Adipocyte (in vitro differentiated cells): ENCODE data around the gene IL12A.
A peak's percentile ranks its signal among the peaks of the same experiment; 100 is the strongest.

Experiments used
- DNase-seq: peaks from one replicate; pipeline ENCODE4 v3.0.0-alpha.2; 2015; ENCODE audit warnings: low read depth
- H3K27me3 ChIP-seq: replicated peaks from 2 replicates; pipeline ENCODE4 v1.7.0; 2013; ENCODE audit warnings: mild to moderate bottlenecking, low read length, moderate library complexity; ENCODE audit not compliant: control insufficient read depth, insufficient read depth
- H3K36me3 ChIP-seq: 2 replicates; pipeline ENCODE4 v1.7.0; 2013; ENCODE audit warnings: low read length, mild to moderate bottlenecking, moderate library complexity; ENCODE audit not compliant: control insufficient read depth, insufficient read depth, severe bottlenecking
- H3K4me1 ChIP-seq: 2 replicates; pipeline ENCODE4 v1.7.0; 2013; ENCODE audit warnings: mild to moderate bottlenecking, low read length, moderate library complexity; ENCODE audit not compliant: control insufficient read depth, insufficient read depth
- H3K4me3 ChIP-seq: 2 replicates; pipeline ENCODE4 v1.7.0; 2013; ENCODE audit warnings: mild to moderate bottlenecking, low read length, moderate library complexity
- H3K9ac ChIP-seq: 2 replicates; pipeline ENCODE4 v1.7.0; 2013; ENCODE audit warnings: mild to moderate bottlenecking, low read length, moderate library complexity
- H3K9me3 ChIP-seq: 2 replicates; pipeline ENCODE4 v1.7.0; 2013; ENCODE audit warnings: mild to moderate bottlenecking, low read length, moderate library complexity; ENCODE audit not compliant: control insufficient read depth

IL12A gene

GRCh38 chr3:159960188-159961148 is 28.2 kb upstream of the IL12A start:
- no peak overlapping the region for H3K9ac ChIP-seq
- no peaks in the 10 kb centered on the region for H3K4me1 ChIP-seq
- no peaks in the 10 kb centered on the region for H3K9me3 ChIP-seq
- H3K36me3 ChIP-seq, result no peaks in the 10 kb centered on the region
- H3K27me3 ChIP-seq, result no peaks in the 10 kb centered on the region
- no peak overlapping the region for H3K4me3 ChIP-seq
- no peak for DNase-seq

- H3K4me3 ChIP-seq, result no peak overlapping the region
- H3K9ac ChIP-seq, result no peak overlapping the region
- H3K9me3 ChIP-seq, result no peaks in the 10 kb centered on the region
- peak; percentile 68 for DNase-seq
- H3K36me3 ChIP-seq, result no peaks in the 10 kb centered on the region
- no peaks in the 10 kb centered on the region for H3K27me3 ChIP-seq
- H3K4me1 ChIP-seq, result no peaks in the 10 kb centered on the region
These were observed 24.3 kb upstream of the IL12A start for GRCh38 chr3:159964166-159964973.

GRCh38 chr3:159971311-159971710 is 17.3 kb upstream of the IL12A start:
- H3K9ac ChIP-seq, result no peak overlapping the region
- H3K27me3 ChIP-seq, result no peaks in the 10 kb centered on the region
- no peak overlapping the region for H3K4me3 ChIP-seq
- no peaks in the 10 kb centered on the region for H3K9me3 ChIP-seq
- no peak for DNase-seq
- H3K36me3 ChIP-seq, result no peaks in the 10 kb centered on the region
- H3K4me1 ChIP-seq, result peaks cover 7% of the 10 kb centered on the region

- Histone ChIP-seq H3K9me3 (peaks cover 6% of the 10 kb centered on the region), H3K27me3 (no peaks in the 10 kb centered on the region), H3K9ac (no peak overlapping the region), H3K36me3 (no peaks in the 10 kb centered on the region), H3K4me3 (no peak overlapping the region), H3K4me1 (peaks cover 7% of the 10 kb centered on the region)
- DNase-seq, result no peak
These were observed 11.3 kb upstream of the IL12A start for GRCh38 chr3:159977295-159977694.

- DNase-seq, result no peak
- Histone ChIP-seq H3K27me3 (no peaks in the 10 kb centered on the region), H3K4me3 (no peak overlapping the region), H3K9ac (no peak overlapping the region), H3K4me1 (peaks cover 7% of the 10 kb centered on the region), H3K36me3 (no peaks in the 10 kb centered on the region), H3K9me3 (peaks cover 6% of the 10 kb centered on the region)
These were observed 10.3 kb upstream of the IL12A start for GRCh38 chr3:159978353-159978752.

GRCh38 chr3:159978918-159979703 is 9.5 kb upstream of the IL12A start:
- peaks cover 6% of the 10 kb centered on the region for H3K9me3 ChIP-seq
- H3K36me3 ChIP-seq, result no peaks in the 10 kb centered on the region
- no peak overlapping the region for H3K9ac ChIP-seq
- no peak for DNase-seq
- no peaks in the 10 kb centered on the region for H3K27me3 ChIP-seq
- H3K4me3 ChIP-seq, result no peak overlapping the region
- H3K4me1 ChIP-seq, result peaks cover 2% of the 10 kb centered on the region

GRCh38 chr3:159982442-159982974 is 6.1 kb upstream of the IL12A start:
- H3K36me3 ChIP-seq, result no peaks in the 10 kb centered on the region
- H3K9me3 ChIP-seq, result peaks cover 6% of the 10 kb centered on the region
- H3K4me1 ChIP-seq, result peaks cover 3% of the 10 kb centered on the region
- no peak overlapping the region for H3K4me3 ChIP-seq
- no peak overlapping the region for H3K9ac ChIP-seq
- no peaks in the 10 kb centered on the region for H3K27me3 ChIP-seq
- no peak for DNase-seq

GRCh38 chr3:159987291-159987711 is 1.3 kb upstream of the IL12A start:
- Histone ChIP-seq H3K9me3 (no peaks in the 10 kb centered on the region), H3K9ac (no peak overlapping the region), H3K4me1 (peaks cover 16% of the 10 kb centered on the region), H3K36me3 (no peaks in the 10 kb centered on the region), H3K4me3 (no peak overlapping the region), H3K27me3 (no peaks in the 10 kb centered on the region)
- peak; percentile 16 for DNase-seq

- H3K27me3 ChIP-seq, result no peaks in the 10 kb centered on the region
- no peaks in the 10 kb centered on the region for H3K9me3 ChIP-seq
- no peaks in the 10 kb centered on the region for H3K36me3 ChIP-seq
- H3K4me1 ChIP-seq, result peaks cover 16% of the 10 kb centered on the region
- H3K4me3 ChIP-seq, result no peak overlapping the region
- no peak overlapping the region for H3K9ac ChIP-seq
- no peak for DNase-seq
These were observed 1.6 kb downstream of the IL12A start for GRCh38 chr3:159989973-159990846.

GRCh38 chr3:159991591-159991990 is 3.0 kb downstream of the IL12A start:
- no peak for DNase-seq
- Histone ChIP-seq H3K36me3 (no peaks in the 10 kb centered on the region), H3K9ac (no peak overlapping the region), H3K27me3 (no peaks in the 10 kb centered on the region), H3K9me3 (no peaks in the 10 kb centered on the region), H3K4me1 (peaks cover 16% of the 10 kb centered on the region), H3K4me3 (no peak overlapping the region)
